HG03558 (cell line): ENCODE data around the gene SPAST.
"Not testable (repeated sequence)": the region's sequence is repeated elsewhere in the genome, so short reads cannot be mapped to it uniquely, and the experiment has no call there.

Experiments used
- ATAC-seq: cut with Tn5 transposase; IDR thresholded peaks from one replicate; pipeline ENCODE4 v1.9.1; 2021; ENCODE audit warnings: moderate number of reproducible peaks; ENCODE audit not compliant: unreplicated experiment; ENCODE audit errors: extremely low read depth

Gene SPAST

DNA sequence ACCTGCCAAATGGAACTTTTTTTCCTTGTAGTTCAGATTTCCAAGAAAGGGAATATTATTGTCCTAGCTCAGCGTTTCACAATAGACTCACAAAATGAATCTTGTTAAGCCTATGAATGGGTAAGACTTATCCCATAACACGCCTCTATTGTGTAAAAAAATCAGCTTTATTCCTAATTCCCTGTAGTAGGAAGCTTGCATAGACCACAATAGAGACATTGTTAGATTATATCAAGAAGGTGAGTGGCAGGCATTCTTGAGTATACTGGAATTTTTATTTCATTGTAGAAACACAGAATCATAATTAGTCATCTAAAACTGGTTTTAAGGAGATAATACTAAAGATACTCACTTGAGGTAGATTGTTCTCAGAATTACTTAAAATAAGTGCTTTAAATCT is 55.8 kb downstream of the SPAST start:
- ATAC-seq = no peak

DNA sequence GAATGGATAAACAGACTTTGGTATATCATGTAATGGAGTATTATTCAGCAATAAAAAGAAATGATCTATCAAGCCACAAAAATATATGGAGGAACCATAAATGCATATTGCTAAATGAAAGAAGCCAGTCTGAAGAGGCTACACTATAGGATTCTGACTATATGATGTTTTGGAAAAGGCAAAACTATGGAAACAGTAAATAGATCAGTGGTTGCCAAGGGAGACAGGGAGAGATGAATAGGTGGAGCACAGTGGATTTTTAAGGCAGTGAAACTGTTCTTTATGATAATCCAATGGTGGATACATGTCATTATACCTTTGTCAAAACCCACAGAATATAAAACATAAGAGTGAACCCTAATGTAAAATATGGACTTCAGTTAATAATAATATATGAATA is 61.3 kb downstream of the SPAST start:
- ATAC-seq = no peak

DNA sequence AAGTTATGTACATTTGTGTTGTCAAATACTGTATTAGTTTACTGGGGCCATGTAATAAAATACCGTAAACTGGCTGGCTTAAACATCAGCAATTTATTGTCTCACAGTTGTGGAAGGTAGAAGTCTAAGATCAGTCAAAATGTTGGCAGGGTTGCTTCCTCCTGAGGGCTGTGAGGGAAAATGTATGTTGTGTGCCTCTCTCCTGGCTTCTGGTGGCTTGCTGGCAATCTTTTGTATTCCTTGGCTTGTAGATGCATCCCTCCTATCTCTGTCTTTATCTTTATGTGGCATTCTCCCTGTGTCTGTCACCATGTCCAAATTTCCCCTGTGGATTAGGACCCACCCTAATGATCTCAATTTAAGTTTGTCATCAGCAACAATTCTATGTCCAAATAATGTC is 65.3 kb downstream of the SPAST start:
- no peak for ATAC-seq

DNA sequence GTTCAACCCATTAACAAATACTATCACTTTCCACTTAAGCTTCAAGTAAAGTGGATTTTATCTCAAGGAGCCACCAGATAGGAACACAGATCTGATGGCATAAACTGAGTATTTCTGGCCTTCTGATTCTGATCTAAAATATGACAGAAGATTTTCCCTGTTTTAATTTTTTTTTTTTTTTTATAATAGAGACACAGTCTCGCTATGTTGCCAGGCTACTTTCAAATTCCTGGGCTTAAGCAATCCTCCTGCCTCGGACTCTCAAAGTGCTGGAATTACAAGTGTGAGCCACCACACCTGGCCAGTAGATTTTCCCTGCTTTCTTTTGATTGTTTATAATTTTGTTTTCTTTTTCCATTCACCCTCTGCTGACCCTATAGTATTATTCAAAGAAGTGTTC is 65.7 kb downstream of the SPAST start:
- ATAC-seq = no peak

DNA sequence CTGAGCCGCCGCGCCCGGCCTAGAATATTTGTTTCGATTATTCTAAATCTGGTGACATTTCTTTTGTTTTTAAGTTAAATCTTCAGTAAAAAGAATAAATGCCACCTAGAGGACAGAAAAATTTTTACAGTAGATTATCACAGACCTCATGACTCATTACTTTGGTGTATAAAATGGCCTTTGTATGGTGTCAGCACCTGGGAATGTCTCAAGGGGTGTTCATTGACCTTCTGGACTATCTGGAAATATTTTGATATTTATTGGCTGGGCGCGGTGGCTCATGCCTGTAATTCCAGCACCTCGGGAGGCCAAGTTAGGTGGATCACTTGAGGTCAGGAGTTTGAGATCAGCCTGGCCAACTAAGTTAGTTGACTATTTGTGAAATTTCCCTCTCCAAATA is 72.1 kb downstream of the SPAST start:
- ATAC-seq = no peak

DNA sequence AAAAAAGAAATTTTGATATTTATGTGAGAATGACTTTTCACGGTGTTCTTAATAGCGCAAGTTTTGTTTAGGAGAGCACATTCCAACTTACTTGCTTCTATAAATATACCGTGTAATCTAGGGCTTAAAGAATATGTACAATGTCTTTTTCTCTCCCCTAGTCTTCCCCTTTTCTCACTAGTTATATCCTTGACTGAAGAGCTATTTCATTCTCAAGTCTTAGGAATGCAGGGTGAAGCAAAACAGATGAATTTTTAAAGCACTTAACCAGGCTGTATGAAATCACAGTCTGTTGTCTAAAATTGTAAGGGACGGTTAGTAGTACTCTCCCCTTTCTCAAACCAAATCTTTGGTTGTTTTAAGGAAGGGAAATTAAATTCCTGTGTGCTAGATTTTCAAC is 72.7 kb downstream of the SPAST start:
- no peak for ATAC-seq

DNA sequence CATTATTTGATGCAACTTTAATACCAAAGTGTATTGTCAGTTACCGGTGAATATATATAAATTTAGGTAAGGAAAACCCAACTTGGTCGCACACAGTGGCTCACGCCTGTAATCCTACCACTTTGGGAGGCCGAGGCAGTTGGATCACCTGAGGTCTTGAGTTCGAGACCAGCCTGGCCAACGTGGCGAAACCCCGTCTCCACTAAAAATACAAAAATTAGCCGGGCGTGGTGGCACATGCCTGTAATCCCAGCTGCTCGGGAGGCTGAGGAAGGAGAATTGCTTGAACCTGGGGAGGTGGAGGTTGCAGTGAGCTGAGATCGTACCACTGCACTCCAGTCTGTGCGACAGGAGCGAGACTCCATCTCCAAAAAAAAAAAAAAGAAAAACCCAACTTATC is 88.2 kb downstream of the SPAST start:
- ATAC-seq = not testable (repeated sequence)

DNA sequence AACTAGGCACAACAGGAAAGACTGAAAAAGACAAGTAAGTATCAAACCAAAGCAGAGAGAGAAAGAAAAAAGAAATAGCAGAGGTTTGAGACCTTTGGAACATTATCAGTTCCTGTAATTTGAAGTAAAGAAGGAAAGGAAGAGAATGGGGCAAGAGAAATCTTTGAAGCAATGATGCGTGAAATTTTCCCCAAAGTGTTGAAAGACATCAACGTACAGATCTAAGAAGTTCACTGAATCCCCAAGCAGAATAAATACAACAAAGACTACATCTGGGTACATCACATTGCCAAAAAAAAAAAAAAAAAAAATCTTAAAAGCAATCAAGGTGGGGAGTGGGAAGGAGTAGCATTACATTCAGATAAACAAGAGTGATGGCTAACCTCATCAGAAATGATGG is 96.3 kb downstream of the SPAST start:
- ATAC-seq = no peak

DNA sequence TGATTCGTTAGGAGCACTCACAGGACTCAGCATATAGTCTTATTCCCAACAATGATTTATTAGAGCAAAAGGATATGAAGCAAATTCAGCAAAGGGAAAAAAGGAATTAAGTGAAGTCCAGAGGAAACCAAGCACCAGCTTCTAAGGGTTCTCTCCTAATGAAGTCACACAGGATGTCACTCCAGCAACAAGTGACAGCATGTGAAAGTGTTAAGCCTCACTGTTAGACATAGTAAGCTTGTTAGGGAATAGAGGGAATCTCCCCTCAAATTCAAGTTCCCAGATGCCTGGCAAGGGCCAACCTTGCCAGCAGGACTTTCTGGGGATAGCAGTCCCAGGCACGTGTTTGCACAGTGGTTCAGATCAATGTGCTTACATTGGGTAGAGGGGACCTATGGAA is 97.9 kb downstream of the SPAST start:
- no peak for ATAC-seq

DNA sequence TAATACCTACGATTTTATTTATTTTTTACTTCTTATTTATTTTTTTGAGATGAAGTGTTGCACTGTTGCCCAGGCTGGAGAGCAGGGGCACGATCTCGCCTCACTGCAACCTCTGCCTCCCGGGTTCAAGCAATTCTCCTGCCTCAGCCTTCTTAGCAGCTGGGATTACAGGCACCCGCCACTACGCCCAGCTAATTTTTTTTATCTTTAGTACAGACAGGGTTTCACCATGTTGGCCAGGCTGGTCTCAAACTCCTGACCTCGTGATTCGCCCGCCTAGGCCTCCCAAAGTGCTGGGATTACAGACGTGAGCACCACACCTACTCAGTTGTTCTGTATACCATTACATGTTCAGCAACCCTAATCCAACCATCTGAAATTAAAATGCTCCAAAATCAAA is 100.9 kb downstream of the SPAST start:
- not testable (repeated sequence) for ATAC-seq

DNA sequence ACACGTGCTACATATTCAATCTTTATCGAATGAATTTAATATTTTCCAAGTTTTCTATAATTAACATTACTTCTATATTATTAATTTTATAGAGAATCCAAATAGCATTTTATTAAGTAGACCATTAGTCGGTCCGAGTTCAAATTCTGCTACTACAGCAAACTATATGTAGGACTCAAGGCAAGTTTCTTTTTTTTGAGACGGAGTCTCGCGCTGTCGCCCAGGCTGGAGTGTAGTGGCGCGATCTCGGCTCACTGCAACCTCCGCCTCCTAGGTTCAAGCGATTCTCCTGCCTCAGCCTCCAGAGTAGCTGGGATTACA is 101.6 kb downstream of the SPAST start:
- ATAC-seq = not testable (repeated sequence)

DNA sequence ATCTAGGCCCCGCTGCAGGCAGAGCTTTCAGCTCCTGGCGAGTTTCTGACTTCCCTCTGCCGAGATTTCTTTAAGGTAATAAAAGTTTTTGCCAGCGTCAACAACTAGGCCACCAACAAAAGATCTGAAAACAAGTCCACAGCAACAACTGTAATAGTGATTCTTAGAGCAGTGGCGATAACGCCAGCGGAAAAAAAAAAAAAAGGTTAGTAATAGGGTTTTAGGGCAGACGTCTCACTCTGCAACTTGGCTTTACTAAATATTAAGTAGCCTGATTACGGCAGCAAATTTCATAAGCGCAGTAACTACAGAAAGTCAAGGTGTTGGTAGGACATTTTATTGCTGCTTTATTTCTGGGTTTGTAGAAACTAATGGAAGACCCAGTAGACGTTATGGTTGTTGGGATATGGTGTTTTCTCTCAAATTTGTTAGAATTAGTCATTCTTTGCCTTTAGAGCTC is 102.8 kb downstream of the SPAST start:
- ATAC-seq = no peak

DNA sequence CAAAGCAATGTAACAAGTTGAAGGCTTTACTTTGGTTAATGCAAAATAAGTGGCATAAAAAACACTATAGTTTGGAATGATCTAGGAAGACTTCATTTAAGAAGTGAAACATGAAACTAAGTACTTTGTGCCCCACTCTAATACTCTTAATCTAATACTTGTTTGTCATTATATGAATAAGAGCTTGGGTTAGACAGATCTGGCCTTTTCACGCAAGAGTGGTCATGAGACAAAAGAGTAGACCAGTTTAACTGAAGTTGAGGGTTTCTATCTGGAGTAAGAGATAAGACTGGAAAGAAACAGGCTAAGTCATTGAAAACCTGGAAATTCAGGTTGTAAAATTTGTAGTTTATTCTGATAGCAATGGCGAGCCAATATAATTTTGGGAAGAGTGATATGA is 105.2 kb downstream of the SPAST start:
- ATAC-seq = peak; percentile 32

DNA sequence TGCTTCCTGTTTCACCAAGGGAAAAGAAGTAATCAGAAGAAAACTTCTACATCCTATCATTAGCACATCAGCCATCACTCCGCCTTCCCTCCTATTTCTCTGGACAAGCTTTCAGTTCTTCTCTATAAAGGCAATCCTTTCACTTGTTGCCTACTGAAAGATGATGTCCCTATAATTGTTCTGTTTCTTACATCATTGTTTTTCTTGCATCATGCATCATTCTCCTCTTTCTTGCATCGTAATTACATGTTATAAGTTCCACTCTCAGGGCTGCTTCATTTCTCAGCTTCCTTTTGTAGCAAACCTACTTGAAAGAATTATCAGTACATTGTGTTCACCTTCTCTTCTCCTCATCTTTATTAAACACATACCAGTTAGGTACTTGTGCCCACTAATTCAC is 109.5 kb downstream of the SPAST start:
- no peak for ATAC-seq

DNA sequence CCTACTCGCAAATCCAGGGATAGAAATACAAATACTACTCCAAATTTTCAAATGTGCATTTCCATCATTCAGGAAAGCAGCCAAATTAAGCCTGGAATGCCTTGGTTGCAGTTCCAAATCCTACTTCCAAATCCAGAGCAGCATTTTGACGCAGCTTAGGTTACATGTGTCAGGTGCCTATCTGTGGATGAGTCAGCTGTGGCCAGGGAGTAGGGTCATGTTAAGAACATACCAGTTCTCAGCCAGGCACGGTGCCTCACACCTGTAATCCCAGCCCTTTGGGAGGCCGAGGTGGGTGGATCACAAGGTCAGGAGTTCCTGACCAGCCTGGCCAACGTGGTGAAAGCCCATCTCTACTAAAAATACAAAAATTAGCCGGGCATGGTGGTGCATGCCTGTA is 119.3 kb downstream of the SPAST start:
- ATAC-seq = no peak

DNA sequence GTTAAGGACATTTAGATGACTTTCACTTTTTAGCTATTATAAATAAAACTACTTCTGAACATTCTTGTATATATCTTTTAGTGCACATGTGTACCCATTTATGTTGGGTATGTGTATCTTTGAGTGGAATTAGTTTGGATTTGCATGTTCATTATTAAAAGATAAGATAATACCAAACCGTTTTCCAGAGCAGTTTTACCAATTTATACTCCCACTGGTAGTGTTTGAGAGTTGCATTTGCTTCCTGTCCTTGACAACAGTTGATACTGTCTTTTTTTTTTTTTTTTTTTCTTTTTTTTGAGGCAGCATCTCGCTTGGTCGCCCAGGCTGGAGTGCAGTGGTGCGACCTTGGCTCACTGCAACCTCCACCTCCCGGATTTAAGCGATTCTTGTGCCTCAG is 125.7 kb downstream of the SPAST start:
- no peak for ATAC-seq

DNA sequence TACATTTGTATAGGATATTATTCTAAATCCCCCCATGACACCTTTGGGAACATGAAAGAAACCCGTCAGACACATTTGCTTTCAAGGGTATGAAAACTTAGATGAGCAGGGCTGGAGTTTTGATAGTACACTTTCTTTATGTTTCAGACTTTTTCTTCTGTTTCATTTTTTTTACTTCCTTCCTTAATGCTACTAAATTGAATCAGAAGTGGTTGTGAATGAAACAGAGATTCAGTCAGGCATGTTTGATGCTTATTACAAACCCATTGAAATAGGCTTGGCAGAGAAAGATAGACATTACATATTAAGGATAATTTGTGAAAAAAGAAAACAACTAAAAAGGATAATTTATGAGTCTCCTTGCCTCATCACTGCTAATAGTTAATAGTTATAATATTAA is 129.1 kb downstream of the SPAST start:
- no peak for ATAC-seq

DNA sequence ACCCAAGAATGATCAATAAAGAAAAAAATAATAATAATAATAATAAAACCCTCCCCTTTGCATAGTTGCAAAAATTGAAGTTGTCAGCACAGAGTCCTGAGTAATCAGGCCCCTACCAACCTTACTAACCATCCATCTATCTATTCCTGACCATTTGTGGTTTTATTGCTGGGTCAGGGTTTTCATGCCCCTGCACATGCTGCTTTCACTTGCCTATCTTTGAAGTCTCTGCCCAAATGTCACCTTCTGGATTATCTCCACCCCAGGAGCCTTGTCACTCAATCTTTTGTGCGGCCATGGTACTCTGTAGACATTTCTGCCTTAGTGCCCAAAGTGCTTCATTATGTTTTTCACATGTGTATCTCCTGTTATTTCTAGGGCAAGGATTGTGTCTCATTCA is 137.5 kb downstream of the SPAST start:
- no peak for ATAC-seq

DNA sequence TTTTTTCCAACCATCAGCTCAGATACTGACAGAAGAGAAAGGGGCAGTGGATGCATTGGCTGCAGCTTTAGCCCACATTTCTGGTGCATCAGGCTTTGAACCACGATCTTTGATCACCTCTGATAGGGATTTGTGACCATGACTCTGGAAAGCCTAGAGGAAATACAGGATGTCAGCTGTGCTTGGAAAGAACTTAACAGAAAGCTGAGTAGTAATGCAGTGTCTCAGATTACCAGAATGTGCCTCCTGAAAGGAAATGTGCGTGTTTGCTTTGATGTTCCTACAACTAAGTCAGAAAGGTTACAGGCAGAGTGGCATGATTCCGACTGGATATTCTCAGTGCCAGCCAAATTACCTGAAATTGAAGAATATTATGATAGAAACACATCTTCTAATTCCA is 140.1 kb downstream of the SPAST start:
- ATAC-seq = not testable (repeated sequence)
